DND-41 (cell line): ENCODE measurements around the gene RAP1B.

ENCODE experiments used
- CTCF ChIP-seq: IDR thresholded peaks from 2 replicates; pipeline ENCODE4 v1.5.1; 2012; ENCODE audit warnings: borderline replicate concordance, low read length, moderate library complexity, mild to moderate bottlenecking; ENCODE audit not compliant: poor library complexity, severe bottlenecking; ENCODE audit errors: extremely low read depth
- EZH2 ChIP-seq: IDR thresholded peaks from 3 replicates; pipeline ENCODE4 v1.6.1; 2012; ENCODE audit warnings: borderline replicate concordance, low read depth, mild to moderate bottlenecking, moderate library complexity, low read length, inconsistent platforms; ENCODE audit not compliant: severe bottlenecking

- TF ChIP-seq CTCF (no peak), EZH2 (no peak)
Observed at GRCh38 chr12:68601767-68602166, 8.9 kb upstream of the RAP1B start.
